DMS53 treated with DMSO at 0.1 percent for 48 hours (cell line): ENCODE results near the gene TARS1.

Source experiments
- DNase-seq: peaks from one replicate; lab custom pipeline; 2025; ENCODE audit not compliant: unreplicated experiment; lab: John Stamatoyannopoulos, UW

The TARS1 gene

GRCh38 chr5:33438996-33439395 lies 1.8 kb upstream of the TARS1 start:
- DNase-seq = no peak

GRCh38 chr5:33439905-33440481 lies 772 bp upstream of the TARS1 start:
- DNase-seq = no peak

- no peak for DNase-seq
These were observed 744 bp downstream of the TARS1 start for GRCh38 chr5:33441241-33442177.

GRCh38 chr5:33444542-33444941 lies 3.8 kb downstream of the TARS1 start:
- no peak for DNase-seq

GRCh38 chr5:33445798-33446197 lies 5.0 kb downstream of the TARS1 start:
- DNase-seq = no peak

GRCh38 chr5:33448118-33448517 lies 7.4 kb downstream of the TARS1 start:
- DNase-seq = no peak

GRCh38 chr5:33457126-33457525 lies 16.4 kb downstream of the TARS1 start:
- DNase-seq = no peak

GRCh38 chr5:33457817-33458216 lies 17.1 kb downstream of the TARS1 start:
- no peak for DNase-seq

GRCh38 chr5:33460210-33460609 lies 19.4 kb downstream of the TARS1 start:
- DNase-seq = no peak

GRCh38 chr5:33462456-33462855 lies 21.7 kb downstream of the TARS1 start:
- no peak for DNase-seq

GRCh38 chr5:33465120-33465519 lies 24.4 kb downstream of the TARS1 start:
- no peak for DNase-seq

- DNase-seq = no peak
These were observed 28.1 kb downstream of the TARS1 start for GRCh38 chr5:33468775-33469435.

- DNase-seq = no peak
These were observed 29.8 kb downstream of the TARS1 start for GRCh38 chr5:33470544-33470943.

GRCh38 chr5:33472805-33473409 lies 32.1 kb downstream of the TARS1 start:
- no peak for DNase-seq

- no peak for DNase-seq
These were observed 33.2 kb downstream of the TARS1 start for GRCh38 chr5:33474004-33474403.

- no peak for DNase-seq
These were observed 34.2 kb downstream of the TARS1 start for GRCh38 chr5:33474931-33475499.

GRCh38 chr5:33475706-33476105 lies 34.9 kb downstream of the TARS1 start:
- DNase-seq = no peak

- no peak for DNase-seq
These were observed 36.2 kb downstream of the TARS1 start for GRCh38 chr5:33476992-33477391.

GRCh38 chr5:33477816-33478215 lies 37.1 kb downstream of the TARS1 start:
- no peak for DNase-seq

- DNase-seq = no peak
These were observed 38.5 kb downstream of the TARS1 start for GRCh38 chr5:33479311-33479710.

- no peak for DNase-seq
These were observed 40.1 kb downstream of the TARS1 start for GRCh38 chr5:33480876-33481275.
